ENCODE data around the gene SLC25A15.
"Not testable (repeated sequence)": the region's sequence is repeated elsewhere in the genome, so short reads cannot be mapped to it uniquely, and the experiment has no call there.

The SLC25A15 gene

GRCh38 chr13:40780822-40781401, 8.5 kb upstream of the SLC25A15 start:
- in situ Hi-C loops (cut with MboI; ENCODE audit: low sequenced_read_pairs), result no loop called here

DNA sequence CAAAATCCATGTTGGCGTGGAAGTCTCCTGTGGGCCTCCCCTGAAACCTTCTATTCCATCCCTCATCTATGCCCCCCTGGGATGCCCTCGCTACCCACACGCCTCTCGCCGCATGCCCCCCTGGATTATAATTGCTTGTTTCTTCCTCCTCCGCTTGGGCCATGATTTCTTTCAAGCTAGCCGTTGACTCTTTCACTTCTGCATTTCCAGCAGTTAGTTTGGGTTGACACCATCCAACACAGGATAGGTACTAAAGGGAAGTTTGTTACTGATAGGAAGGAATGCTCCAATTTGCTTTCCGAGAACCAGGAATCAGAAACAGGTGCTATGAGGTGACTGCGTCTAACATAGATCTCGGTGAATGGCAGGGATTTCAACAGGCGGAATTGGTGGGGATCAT, 7.7 kb upstream of the SLC25A15 start:
- in situ Hi-C loops (cut with MboI; ENCODE audit: low sequenced_read_pairs), result no loop called here

GRCh38 chr13:40782971-40783370, 6.4 kb upstream of the SLC25A15 start:
- in situ Hi-C loops (cut with MboI; ENCODE audit: low sequenced_read_pairs), result not testable (repeated sequence)

GRCh38 chr13:40784540-40784939, 4.9 kb upstream of the SLC25A15 start:
- in situ Hi-C loops (cut with MboI; ENCODE audit: low sequenced_read_pairs), result no loop called here

DNA sequence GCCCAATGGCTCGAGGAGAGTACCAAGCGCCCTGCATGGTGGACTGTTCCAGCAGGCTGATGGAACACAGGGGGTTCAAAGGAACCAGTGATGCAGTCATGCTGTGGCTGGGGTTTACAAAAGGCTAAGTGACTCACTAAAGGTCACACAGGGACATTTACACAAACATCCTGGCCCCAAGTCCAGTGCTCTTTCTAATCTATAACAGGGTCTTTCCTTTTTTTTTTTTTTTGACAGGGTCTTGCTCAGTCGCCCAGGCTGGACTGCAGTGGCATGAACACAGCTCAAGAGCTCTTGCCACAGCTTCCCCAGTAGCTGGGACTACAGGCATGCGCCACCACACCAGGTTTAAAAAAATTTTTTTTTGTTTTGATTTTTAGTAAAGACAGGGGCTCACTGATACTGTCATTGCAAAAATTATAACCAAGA, 2.8 kb upstream of the SLC25A15 start:
- in situ Hi-C loops (cut with MboI; ENCODE audit: low sequenced_read_pairs), result no loop called here

DNA sequence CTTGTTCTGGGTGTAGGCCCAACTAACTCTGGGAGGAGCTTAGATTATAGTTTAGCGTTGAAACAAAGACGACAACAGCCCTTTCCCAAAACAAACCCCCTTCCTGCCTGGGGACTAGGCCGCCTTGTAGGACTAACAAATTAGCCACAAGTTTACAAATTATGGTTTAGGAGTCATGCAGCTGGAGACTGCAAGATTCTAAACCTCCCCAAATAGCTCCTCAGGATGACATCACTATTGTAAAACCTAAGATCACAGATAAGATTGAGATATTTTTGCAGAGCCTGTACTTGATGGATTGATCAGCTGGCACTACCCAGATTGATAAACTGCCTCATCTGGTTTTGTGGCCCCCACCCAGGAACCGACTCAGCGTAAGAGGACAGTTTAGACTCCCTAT, 2.3 kb upstream of the SLC25A15 start:
- in situ Hi-C loops (cut with MboI; ENCODE audit: low sequenced_read_pairs), result no loop called here

- in situ Hi-C loops (cut with MboI; ENCODE audit: low sequenced_read_pairs), result not testable (repeated sequence)
These were observed 704 bp upstream of the SLC25A15 start for GRCh38 chr13:40788540-40789274.

GRCh38 chr13:40790154-40790616, 774 bp downstream of the SLC25A15 start:
- in situ Hi-C loops (cut with MboI; ENCODE audit: low sequenced_read_pairs), result no loop called here

GRCh38 chr13:40792284-40793051, 3.1 kb downstream of the SLC25A15 start:
- in situ Hi-C loops (cut with MboI; ENCODE audit: low sequenced_read_pairs), result no loop called here

GRCh38 chr13:40793339-40793738, 3.9 kb downstream of the SLC25A15 start:
- in situ Hi-C loops (cut with MboI; ENCODE audit: low sequenced_read_pairs), result no loop called here

DNA sequence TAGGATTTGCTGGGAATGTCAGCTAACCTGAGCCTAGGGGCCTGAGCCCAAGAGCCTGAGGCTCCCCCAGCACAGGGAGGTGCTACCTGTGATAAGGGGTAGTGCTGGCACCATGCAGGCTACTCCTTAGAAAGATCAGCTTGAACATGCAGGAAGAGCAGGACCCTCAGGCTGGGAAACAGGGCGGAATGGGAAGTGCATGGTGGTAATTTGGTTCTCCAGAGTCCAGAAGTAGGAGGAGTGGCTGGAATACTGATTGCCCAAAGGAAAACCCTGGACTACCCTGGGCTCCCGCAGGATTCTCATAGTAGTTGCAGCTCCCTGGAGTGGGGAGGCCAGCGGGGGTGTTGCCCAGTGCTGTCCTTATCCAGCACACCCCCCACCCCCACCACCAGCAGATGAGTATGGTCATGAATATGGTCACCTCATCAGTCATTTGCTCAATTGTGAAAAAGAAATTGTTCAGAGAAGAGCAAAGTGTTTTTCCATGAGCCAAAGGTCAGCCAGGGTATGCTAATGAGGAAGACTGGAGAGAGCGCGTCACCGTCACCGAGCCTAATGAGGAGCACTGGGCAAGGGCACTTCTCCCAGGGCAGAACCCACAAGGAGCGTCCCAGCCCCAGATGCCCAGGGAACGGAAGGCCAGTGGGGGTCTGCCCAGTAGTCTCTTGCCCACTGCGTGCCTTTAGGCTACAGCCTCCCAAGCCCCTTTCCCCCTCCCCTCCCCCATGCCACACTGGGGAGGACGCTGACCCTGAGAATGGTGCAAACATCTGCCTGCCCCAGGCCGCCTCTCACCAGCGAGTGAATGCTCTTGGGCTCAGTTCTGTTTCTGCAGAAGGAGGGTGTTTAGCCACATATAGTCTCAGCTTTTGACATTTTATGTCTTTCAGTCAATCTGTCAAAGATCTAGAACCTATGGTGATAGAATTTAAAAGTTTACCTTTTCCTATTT, 5.3 kb downstream of the SLC25A15 start:
- in situ Hi-C loops (cut with MboI; ENCODE audit: low sequenced_read_pairs), result no loop called here

DNA sequence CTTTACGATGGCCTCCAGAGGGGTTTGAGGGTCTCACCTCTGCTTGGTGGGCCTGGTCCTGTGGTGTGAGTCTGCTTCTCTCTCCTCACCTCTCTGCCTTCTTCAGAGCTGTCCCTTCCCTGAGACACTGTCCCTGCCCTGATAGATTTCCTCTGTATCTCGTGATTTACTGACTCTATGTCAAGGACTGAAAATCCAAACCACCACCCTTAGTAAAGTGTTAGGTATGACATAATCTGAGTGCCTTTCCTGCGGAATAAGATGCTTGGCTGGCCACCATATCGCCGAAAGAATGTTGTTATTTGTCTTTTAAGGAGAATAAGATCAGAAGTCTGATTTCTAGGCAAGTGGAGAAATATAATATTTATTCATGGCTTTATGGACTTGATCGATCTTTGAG, 7.2 kb downstream of the SLC25A15 start:
- in situ Hi-C loops (cut with MboI; ENCODE audit: low sequenced_read_pairs), result no loop called here

DNA sequence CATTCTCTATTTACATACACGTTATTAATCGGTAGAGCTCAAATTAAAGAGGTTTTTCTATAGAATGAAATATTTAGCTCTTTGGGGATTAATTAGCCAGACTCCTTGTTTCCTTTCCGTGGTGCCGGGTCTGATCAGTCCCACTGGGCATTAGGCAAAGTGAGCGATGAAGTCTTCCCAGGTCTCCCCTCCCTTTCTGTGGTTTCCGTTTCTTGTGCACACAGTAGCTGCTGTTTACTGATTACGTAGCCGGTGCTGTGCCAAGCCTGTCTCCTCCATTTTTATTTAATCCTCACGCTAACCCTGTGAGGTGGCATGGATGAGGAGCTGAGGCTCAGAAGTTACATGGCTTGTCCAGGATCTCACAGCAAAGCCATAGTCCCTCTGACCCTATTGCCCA, 9.0 kb downstream of the SLC25A15 start:
- in situ Hi-C loops (cut with MboI; ENCODE audit: low sequenced_read_pairs), result no loop called here

GRCh38 chr13:40799508-40799907, 10.1 kb downstream of the SLC25A15 start:
- in situ Hi-C loops (cut with MboI; ENCODE audit: low sequenced_read_pairs), result no loop called here

DNA sequence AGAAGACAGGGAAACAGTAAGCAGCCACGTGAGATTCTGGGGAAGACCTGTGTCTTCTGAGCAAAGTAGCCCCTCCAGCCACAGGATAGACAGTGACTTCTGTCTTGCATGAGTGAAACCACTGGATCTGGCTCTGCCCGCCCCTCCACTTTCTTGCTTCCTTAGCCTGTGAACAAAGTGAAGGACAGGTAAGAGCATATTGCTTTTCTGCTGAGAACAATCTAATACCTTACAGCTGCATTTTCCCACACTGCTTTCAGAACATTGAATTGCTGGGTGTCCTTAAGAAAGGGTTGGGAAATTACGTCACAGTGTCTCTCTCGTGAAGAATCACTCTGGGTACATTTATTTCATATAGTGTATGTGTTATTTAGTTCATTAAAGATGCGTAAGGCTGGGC, 11.1 kb downstream of the SLC25A15 start:
- in situ Hi-C loops (cut with MboI; ENCODE audit: low sequenced_read_pairs), result no loop called here

- in situ Hi-C loops (cut with MboI; ENCODE audit: low sequenced_read_pairs), result no loop called here
These were observed 12.1 kb downstream of the SLC25A15 start for GRCh38 chr13:40801255-40802217.

DNA sequence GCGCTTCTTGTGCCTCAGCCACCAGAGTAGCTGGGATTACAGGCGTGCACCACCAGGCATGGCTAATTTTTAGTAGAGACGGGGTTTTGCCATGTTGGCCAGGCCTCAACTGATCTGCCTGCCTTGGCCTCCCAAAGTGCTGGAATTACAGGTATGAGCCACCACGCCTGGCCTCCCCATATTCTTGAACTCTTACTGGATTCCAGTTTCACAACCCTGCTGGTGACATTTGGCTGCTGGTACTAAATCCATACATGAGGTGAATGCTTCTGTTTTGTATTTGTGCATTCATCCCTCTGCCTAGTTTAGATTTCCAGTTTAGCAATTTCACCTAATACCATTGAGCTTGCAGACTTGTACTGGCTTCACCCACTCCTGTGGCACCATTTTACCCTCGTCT, 13.9 kb downstream of the SLC25A15 start:
- in situ Hi-C loops (cut with MboI; ENCODE audit: low sequenced_read_pairs), result no loop called here

- in situ Hi-C loops (cut with MboI; ENCODE audit: low sequenced_read_pairs), result no loop called here
These were observed 16.8 kb downstream of the SLC25A15 start for GRCh38 chr13:40806241-40806640.

GRCh38 chr13:40809471-40809870, 20.1 kb downstream of the SLC25A15 start:
- in situ Hi-C loops (cut with MboI; ENCODE audit: low sequenced_read_pairs), result no loop called here

- in situ Hi-C loops (cut with MboI; ENCODE audit: low sequenced_read_pairs), result no loop called here
These were observed 22.7 kb downstream of the SLC25A15 start for GRCh38 chr13:40812102-40812501.
